ENCODE measurements around the gene MACROD2. TPM values are rescaled to one million over a fixed set of nuclear protein-coding genes. Genes with fewer than 3 reads are reported as not detected.
A peak's percentile ranks its signal among the peaks of the same experiment; 100 is the strongest.

Gene MACROD2
- total RNA-seq, 1 donor from 2014 or later = 0.13 TPM

DNA sequence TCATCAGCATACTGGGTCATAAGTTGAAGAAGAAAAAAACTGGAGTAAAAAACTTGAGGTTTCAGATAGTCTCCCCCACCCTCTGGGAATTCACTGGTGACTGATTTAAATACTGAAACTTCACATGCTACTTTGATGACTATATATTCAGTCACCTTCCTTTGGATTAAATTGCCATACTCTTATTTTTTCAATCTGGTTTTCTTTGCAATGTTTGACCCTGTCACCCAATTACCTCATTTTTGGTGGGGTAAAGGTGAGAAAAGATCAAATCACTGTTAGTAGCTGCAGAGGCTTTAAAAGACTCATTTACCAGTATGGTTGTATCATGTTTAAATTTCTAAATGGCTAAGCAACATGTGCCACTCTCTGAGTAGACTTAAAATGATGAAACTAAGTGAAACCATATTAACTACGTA, 1204.8 kb downstream of the MACROD2 start:
- no peak for DNase-seq (ENCODE audit: low read depth in 2 of 2)

DNA sequence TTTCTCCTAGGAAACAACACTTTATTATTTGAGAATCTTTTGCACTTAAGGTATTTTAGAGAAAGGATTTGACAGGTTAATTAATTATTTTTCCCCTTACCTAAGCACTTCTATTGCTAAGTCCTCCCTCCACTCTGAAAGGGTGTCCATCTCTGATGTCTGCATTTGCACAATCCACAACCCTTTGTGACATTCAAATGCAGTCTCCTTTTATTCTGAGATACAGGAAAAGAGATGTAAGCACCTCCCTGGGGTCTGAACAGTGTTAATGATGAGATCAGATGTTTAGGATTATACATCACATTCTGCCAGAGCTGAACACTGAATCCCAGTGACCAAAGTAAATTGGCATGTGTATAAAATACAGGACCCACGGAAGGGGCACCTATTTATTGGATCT, 1206.3 kb downstream of the MACROD2 start:
- no peak for DNase-seq (ENCODE audit: low read depth in 2 of 2)

DNA sequence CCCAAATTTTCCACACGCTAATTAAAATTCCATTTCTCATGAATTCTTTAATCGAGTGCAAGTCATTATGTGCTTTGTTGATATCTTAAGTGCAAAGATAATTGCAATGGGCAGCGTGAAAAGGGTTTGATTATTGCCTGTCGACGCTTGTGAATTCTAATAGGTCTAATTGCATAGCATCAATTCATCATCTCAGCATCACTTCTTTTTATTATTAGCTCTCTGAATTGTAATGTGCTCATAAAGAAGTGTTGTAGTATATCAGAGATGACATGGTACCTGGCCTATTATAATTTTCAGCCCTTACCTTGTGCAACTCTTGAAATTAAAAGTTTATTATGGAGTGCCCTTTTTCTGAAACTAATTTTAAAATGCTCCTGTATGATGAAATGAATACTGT, 1208.9 kb downstream of the MACROD2 start:
- DNase-seq (ENCODE audit: low read depth in 2 of 2) = no peak

DNA sequence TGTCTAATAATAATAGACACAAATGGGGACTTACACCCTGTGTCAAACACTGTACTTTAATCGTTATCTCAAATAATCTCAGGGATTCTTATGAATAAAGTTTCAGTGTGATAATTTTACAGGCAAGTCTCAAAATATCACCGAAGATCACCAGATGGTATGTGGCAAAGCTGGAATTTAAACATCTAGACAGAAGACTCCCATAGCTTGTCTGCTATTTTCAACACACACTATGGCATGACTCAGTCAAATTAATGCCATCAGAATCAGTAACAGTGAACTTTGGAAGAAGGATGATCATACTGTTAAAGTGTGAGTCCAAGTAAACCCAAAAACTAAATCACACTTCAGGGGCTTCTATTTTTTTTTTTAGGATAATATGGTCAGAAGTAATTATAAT, 1209.7 kb downstream of the MACROD2 start:
- no peak for DNase-seq (ENCODE audit: low read depth in 2 of 2)

DNA sequence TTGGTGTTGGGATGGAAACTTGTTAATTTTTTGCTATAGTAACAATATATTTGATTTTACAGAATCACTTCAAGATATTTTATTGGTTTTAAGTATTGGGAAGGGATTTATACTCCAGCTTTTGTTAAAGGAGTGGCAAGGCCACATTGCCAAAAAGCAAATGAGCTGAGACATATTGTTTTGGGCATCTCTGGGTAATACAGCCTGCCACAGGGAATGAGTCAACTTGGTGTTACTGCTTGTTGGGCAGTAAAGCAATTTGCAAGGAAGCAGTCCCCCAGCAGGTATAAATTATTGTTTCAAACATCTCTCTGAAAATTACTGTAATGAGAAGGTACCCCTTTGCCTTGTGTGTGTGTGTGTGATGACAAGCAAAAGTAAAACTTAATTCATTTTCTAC, 1210.4 kb downstream of the MACROD2 start:
- no peak for DNase-seq (ENCODE audit: low read depth in 2 of 2)

DNA sequence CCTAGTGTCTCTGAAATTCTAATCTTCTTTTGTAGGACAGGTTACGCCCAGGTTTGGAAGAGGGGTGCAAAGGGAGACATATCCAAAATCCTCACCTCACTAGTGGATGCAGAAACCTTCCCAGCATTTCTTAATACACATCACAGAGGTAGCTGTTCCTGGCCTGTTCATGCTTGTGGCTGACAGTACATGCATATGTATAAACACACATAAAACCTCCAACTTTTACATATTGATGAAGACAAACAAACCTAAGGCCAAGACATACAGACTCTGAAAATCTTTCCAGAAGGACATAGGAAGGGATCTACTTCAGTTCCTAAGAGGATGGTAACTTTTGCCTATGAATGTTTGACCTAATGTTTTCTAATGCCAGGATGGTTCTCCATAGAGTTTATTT, 1214.2 kb downstream of the MACROD2 start:
- DNase-seq (ENCODE audit: low read depth in 2 of 2) = no peak

DNA sequence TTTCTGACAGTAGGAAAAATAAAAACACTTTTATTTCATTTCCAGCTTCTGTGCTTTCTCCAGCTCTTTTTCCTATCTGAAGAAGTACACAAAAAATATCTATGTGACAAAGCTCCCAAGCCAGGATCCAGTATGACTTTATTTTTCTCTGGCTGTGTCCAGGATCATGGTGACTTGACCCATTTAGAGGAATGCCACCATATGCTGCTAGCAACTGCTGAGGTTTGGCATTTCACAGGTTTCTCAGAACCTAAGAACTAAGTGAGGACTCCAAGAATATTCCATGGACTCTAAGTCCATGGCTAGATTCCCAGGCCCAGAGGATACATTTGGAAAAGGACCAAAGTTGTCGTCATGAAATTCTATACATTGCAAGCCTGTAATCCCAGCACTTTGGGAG, 1218.7 kb downstream of the MACROD2 start:
- DNase-seq (ENCODE audit: low read depth in 2 of 2) = no peak

DNA sequence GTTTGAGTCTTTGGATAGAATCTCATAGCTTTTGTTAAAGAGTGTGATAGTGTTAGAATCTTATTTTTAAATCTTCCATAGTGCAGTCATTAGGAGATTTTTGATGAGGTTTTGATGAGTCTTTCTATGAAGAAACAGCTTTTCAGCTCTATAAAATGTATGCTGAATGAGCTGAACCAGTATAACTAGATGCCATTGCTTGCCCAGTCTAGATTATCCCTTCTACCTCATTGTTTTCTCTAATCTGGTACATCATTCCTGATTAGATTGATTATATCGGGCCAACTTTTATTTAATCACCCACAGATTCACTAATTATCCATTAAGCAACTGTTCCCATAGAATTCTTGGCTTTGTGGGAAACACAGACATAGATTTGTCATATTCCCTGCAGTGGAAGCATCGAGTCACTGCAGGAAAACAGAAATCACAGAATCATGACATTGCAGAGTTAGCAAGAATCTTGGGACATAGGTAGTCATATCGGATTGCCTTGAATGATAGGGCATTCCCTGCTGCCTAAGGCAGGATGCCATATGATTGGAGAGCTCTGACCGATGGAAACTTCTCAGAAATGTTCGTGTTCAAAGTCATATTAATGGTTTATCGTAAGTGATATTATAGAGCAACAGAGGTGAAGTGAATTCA, 1224.8 kb downstream of the MACROD2 start:
- DNase-seq (ENCODE audit: low read depth in 2 of 2) = peak; percentile 4 to 15

DNA sequence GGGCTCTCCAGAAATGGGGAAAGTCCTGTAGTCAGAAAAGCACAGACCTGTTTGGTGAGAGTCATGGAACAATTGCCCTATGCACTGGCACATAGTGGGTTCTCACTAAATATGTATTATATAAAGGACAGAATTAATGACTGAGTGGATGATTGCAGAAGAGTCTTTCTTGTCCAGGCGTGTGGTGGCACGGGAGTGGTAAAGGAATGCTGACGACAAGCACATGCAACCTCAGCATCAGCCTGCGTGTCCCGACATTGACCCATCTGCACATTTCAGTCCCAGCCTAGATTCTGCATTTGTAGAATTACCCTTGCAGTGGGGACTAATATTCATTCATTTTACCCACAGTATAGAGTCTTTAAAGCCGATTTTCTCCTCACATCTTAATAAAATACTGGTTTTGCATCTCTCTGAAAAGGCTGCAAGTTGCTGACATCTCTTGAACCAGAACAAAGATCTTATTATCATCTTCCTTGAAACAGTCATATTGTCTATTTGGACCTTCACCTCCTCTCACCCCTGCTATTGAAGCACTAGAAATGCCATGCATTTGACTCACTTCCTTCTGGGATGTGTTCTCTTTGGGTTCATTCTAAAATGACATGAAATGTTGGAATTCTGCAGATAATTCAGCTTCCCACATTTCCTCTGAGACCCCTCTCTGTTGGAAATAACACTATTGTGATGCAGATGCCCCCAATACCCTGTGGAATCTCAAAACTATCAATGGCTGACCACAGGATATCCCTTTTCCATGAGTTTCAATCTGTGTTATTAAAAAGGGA, 1225.7 kb downstream of the MACROD2 start:
- peak; percentile 53 to 67 for DNase-seq (ENCODE audit: low read depth in 2 of 2)

DNA sequence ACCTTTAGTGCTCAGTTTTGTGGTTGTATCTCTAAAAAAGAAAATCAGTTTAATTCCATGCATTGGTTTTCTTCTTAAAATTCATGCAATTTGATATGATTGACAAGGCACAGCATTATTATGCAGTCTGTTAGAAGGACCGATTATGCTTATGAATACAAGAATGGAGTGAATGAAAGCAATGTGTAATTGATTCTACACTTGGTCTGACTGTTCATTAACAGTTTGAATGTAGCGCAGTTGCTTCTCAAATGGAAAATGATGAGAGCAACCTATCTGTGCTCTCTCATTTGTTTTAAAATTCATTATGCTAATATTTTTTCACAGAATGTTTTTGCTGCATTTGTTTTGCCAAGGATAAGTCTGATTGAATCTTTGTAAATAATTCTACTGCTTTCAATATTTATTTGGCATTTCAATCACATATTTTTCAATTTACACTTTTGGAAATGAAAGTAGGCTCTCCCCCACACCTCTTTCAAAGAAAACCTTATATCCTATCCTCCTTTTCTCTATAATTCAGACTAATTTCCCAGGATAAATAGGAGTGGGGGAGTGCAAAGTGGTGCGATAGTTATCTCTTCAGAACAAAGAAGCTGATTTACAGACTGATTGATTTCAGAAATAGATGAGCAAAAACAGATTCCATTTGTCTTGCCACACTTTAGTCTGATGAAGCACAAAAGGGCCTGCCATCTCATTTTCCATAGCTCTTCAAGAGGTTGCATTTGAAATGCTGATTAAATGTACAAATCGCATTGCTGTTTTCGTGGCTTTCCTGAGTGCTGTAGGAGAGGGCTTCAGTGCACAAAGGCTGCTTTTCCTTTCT, 1227.4 kb downstream of the MACROD2 start:
- DNase-seq (ENCODE audit: low read depth in 2 of 2) = no peak

DNA sequence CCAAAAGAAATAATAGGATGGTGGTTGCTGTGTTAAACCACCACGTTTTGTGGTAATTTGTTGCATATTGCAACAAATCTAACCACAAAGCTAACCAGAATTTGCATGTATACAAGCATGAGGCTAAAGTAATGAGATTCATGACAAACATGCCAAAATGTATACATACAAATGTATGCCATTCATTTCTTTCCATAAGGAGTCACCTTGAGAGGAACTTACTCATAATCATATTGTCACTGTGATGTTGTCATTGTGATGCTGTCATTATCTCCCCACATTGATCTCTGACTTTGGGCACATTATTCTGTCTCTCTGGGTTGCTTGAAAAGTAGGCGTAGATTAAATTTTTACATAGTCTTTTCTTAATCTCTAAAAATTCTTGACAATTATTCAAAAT, 1228.9 kb downstream of the MACROD2 start:
- DNase-seq (ENCODE audit: low read depth in 2 of 2) = no peak

DNA sequence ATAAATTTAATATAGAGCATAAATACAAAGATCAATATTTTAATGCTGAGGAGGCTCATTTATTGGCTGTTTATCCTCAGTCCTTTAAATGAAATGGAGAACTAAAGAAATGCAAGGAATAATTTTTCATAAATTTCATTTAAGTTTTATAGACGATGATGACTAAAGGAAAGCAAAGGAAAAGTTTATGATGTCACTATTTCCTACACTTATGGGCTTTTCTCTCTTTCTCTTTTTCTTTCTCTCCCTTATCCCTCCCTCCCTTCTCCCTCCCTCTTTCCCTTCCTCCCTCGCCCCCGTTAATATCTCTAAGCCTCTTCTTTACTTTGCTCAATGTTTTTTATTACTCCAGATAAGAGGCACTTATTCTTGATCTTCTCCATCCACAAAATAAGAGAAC, 1231.8 kb downstream of the MACROD2 start:
- DNase-seq (ENCODE audit: low read depth in 2 of 2) = no peak

DNA sequence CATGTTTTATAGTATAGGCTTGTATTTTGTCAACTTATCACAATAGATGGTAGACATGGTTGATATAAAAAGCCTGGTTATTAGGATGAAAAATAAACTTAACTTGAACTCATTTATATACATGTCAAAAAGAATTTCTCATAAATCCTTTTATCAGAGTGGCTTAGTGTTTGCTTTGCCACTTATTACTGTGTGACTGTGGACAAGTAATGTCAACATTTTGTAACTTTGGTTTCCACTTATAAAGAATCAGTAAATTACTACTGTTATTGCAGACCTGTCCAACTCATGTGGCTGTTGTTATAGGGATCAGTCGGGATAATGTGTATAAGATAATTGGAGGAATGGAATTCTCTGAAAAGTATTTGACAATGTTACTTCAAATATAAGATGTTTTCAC, 1236.9 kb downstream of the MACROD2 start:
- no peak for DNase-seq (ENCODE audit: low read depth in 2 of 2)

DNA sequence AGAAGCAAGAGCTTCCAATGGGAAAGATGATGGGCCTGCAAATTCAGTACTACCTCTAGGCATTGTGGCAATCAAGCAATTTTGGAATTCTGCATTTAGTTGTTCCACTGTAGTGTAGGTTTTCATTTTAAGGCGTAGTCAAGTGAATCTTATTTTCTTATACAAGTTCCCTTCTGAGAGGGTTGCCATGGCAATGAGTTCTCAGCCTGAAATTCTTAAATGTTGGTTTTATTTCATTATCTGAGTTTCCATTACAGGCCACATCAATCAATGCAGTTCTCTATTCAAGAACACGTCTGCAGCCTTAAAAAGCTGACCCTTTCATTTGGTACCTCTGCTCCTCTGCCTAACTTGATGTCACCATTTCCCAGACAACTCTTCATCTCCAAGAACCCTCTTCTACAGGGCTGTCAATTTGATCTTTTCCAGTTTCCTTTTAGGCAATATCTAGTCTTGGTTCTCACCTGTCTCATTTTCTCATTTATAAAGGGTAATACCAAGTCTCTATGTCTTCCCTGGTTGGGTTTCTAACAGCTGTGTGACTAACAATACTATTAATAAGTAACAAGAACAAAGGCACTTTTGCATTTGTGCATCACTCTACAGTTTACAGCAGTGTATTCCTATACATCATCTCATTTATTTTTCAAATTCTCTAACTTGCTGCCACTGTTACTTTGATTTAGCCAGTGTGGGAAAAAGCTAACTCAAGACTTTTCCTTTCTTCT, 1240.3 kb downstream of the MACROD2 start:
- no peak for DNase-seq (ENCODE audit: low read depth in 2 of 2)

DNA sequence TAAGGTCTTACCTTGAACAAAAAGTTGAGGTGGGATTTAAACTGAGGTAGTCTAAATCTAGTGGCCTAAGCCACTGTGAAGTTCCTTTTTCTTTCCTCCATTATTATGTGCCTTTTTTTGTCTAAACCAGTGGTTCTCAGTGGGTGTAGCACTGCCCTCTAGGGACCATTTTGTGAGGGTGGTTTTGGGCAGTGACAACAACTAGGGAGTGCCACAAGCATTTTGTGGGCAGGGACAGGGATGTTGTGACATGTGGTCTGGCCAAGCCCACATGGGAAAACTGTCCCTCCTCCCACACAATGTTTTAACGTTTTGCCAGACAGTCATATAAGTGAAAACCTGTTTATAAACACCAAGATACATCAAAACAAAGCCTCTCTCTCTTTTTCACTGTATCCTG, 1241.5 kb downstream of the MACROD2 start:
- peak; percentile 51 to 60 for DNase-seq (ENCODE audit: low read depth in 2 of 2)

DNA sequence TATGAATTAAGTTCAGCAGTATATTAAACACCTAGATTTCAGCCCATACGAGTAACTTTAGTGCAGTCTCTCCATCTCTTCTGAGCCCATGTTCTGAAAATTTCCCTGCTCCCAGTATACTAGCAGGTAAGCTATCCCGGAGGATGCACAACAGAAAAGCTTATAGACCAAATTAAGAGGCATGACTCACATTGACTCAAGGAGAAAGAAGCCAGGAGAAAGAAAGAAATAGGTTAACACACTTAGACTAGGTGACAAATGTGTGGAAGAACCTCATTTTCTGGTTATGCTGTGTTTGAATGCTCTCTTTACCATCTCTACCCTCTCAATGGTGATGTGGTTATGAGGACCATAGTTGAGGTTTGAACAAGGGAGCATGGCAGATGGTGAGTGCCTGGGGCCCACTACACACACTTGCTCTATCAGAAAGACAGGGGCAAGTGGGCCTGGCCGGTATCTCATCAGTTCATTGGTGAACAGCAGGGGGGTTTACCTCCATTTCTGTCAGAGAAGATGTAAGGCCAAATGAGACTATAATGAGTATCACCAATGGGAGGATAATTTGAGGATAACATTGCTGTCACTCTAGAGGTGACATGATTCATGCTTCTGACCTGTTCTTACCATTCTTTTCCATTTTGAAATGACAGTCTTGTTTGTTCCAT, 1244.4 kb downstream of the MACROD2 start:
- no peak for DNase-seq (ENCODE audit: low read depth in 2 of 2)

DNA sequence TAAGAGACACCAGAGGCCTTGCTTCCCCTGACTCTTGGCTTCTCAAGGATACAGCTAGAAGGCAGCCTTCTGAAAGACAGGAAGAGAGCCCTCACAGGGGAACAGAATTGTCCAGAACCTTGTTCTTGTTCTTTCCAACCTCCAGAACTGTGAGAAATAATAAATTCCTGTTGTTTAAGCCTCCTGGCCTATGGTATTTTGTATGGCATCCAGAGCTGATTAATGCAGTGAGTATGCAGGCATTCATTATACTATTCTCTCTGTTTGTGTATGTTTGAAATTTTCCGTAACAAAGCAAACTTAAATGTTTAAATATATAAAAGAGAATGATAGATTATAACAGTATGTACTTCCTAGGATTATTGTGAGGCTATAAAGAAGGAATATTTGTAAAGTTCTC, 1245.5 kb downstream of the MACROD2 start:
- no peak for DNase-seq (ENCODE audit: low read depth in 2 of 2)

DNA sequence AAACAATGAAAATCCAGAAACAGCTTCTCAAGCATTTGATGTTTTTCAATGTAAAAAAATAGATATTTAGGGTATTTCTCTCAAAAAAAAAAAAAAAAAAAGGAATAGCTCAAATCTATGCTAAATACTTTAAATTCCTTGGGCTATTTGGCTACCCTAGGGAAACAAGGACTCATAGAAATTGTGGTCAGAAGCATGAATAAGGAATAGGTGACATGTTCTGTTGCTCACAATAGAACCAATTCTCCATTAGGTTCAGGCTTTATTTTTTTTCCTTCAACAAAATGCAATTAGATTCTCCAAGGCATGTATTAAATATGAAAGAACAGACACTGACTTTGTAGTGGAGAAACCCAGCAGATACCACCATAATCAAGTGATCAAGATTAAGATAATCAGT, 1246.4 kb downstream of the MACROD2 start:
- DNase-seq (ENCODE audit: low read depth in 2 of 2) = no peak

DNA sequence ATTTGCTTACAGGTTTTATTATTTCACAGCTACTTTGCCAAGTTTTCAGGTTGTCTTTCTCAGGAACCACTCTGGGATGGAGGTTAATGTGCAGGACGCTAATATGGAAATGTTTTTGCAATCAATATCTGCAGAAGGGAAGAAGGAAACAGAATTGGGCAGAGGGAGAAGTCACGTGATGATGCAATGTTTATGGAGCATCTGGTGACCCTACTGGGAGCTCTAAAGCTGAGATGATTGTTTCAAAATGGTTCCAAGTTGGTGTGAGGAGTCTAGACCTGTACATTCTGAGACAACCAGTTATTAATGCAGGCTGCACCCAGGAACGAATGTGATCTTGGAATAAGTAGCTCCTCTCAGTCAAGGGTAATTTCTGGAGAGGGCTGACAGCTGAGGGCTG, 1247.5 kb downstream of the MACROD2 start:
- no peak for DNase-seq (ENCODE audit: low read depth in 2 of 2)

DNA sequence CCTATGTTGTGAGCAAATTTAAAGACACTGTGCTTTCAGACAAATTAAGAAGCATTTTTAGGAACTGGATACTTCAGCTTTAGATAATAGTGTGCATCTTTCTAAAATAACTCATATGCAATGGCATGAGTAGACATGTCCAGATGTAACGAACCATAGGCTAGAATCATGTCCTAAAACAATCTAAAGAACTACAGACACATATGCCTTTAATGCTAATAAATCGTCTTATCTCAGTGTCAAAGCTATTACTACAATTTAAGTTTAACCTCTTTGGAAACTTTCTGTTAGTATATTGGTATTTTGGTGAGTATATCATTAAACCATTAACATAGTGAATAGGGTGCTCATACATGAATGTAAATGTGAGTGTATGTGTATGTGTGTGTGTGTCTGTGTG, 1250.6 kb downstream of the MACROD2 start:
- no peak for DNase-seq (ENCODE audit: low read depth in 2 of 2)
